K562 (cell line): Measurements from ENCODE around the gene GDF2. TPM values are rescaled to one million over a fixed set of nuclear protein-coding genes. Genes with fewer than 3 reads are reported as not detected.

Source experiments
- CBFB ChIP-seq: sonication (generic); formaldehyde crosslinking; IDR thresholded peaks from 2 replicates; pipeline ENCODE4 v1.4.0; 2020; ENCODE audit warnings: mild to moderate bottlenecking, missing genetic modification reagents
- ESRRB ChIP-seq: fragments of 250-450 bp; sonication (Bioruptor Pico); IDR thresholded peaks from 2 replicates; pipeline ENCODE4 v1.5.0; 2020; ENCODE audit warnings: mild to moderate bottlenecking, moderate library complexity, borderline replicate concordance
- MAFG ChIP-seq: fragments of 450-650 bp; conservative IDR thresholded peaks from 2 replicates; pipeline ENCODE4 v1.6.1; 2016; ENCODE audit warnings: missing genetic modification characterization, missing compliant biosample characterization
- MYC ChIP-seq, 2 experiments: fragments of 250-450 bp in 1 of 2; sonication (Bioruptor Pico) in 1 of 2; IDR thresholded peaks; 2 replicates each; pipeline versions ENCODE4 v1.5.1 to v1.6.1; 2012 to 2021; ENCODE audit warnings: low read depth in 2 of 2, borderline replicate concordance in 1 of 2, improper control_type of control experiment in 1 of 2, low read length in 1 of 2, mild to moderate bottlenecking in 1 of 2, moderate library complexity in 1 of 2
- NR1H2 ChIP-seq: sonication (generic); formaldehyde crosslinking; IDR thresholded peaks from 2 replicates; pipeline ENCODE4 v1.4.0; 2020; ENCODE audit warnings: mild to moderate bottlenecking, missing genetic modification reagents
- RNF2 ChIP-seq: sonication (generic); IDR thresholded peaks from 2 replicates; pipeline ENCODE4 v1.6.1; 2016
- SIN3A ChIP-seq, 2 experiments: fragments of 150-350 bp in 1 of 2; IDR thresholded peaks; 2 replicates each; pipeline ENCODE4 v1.6.1; 2011 to 2016; ENCODE audit warnings: borderline replicate concordance in 2 of 2, low read depth in 2 of 2, low read length in 2 of 2, mild to moderate bottlenecking in 2 of 2, moderate library complexity in 2 of 2; ENCODE audit not compliant: control insufficient read depth in 1 of 2
- SP2 ChIP-seq: IDR thresholded peaks from 2 replicates; pipeline ENCODE4 v1.6.1; 2011; ENCODE audit warnings: mild to moderate bottlenecking, low read depth, low read length, moderate library complexity; ENCODE audit not compliant: poor library complexity, severe bottlenecking; ENCODE audit errors: extremely low read depth
- TCF7L2 ChIP-seq: fragments of 150-350 bp; IDR thresholded peaks from 2 replicates; pipeline ENCODE4 v1.6.1; 2016; ENCODE audit warnings: low read depth, mild to moderate bottlenecking, low read length, moderate library complexity
- ZC3H4 ChIP-seq: sonication (generic); formaldehyde crosslinking; IDR thresholded peaks from 2 replicates; pipeline ENCODE4 v1.9.0; 2021; ENCODE audit warnings: missing genetic modification reagents, borderline replicate concordance
- ZKSCAN3 ChIP-seq: fragments of 250-450 bp; sonication (Bioruptor Pico); IDR thresholded peaks from 2 replicates; pipeline ENCODE4 v1.4.0; 2020
- ZNF239 ChIP-seq: fragments of 250-450 bp; sonication (Bioruptor Pico); IDR thresholded peaks from 2 replicates; pipeline ENCODE4 v1.4.0; 2020; ENCODE audit warnings: mild to moderate bottlenecking
- ZNF316 ChIP-seq: fragments of 450-650 bp; IDR thresholded peaks from 2 replicates; pipeline ENCODE4 v1.6.1; 2016
- polyA plus RNA-seq, 8 experiments: library from polyadenylated mRNA; depleted of rRNA in 4 of 8; stranded (reverse) in 5 of 8; unstranded in 3 of 8; fragments of >200 nt; fragmentation: Nextera tagmentation in 2 of 8; fragmentation: Illumina TruSeq in 1 of 8; extraction: Ambion mirVana in 2 of 8; extraction: Trizol in 1 of 8; gene quantifications; 2 replicates each; pipeline versions ENCODE4 v1.2.1 to v1.2.3, GENCODE V29; 2011 to 2014; ENCODE audit warnings: inconsistent platforms in 1 of 8, missing spikeins in 1 of 8
- total RNA-seq, 7 experiments: library from RNA; depleted of rRNA in 6 of 7; stranded (reverse); fragments of >200 nt in 6 of 7; fragmentation: Illumina TruSeq in 2 of 7; extraction: Trizol in 2 of 7; gene quantifications; 2 replicates each; pipeline versions ENCODE4 v1.2.1 to v1.2.3, GENCODE V29; 2011 to 2021; ENCODE audit warnings: low replicate concordance in 1 of 7
- TF ChIP-seq, protein P1 (sequence below): fragments of 450-650 bp; formaldehyde crosslinking; IDR thresholded peaks from 2 replicates; pipeline ENCODE4 v1.4.0; 2020; ENCODE audit warnings: mild to moderate bottlenecking, moderate library complexity
- TF ChIP-seq, protein P2 (sequence below): fragments of 450-650 bp; IDR thresholded peaks from 2 replicates; pipeline ENCODE4 v1.6.1; 2016; ENCODE audit warnings: mild to moderate bottlenecking, moderate library complexity

GDF2 gene
- total and polyA plus RNA-seq, 9 of the 15 experiments (the other 6 are each of a cell fraction or from before 2014, with no cell fraction given), result 0.08 to 0.58 (median 0.27) TPM; not detected in 2

DNA sequence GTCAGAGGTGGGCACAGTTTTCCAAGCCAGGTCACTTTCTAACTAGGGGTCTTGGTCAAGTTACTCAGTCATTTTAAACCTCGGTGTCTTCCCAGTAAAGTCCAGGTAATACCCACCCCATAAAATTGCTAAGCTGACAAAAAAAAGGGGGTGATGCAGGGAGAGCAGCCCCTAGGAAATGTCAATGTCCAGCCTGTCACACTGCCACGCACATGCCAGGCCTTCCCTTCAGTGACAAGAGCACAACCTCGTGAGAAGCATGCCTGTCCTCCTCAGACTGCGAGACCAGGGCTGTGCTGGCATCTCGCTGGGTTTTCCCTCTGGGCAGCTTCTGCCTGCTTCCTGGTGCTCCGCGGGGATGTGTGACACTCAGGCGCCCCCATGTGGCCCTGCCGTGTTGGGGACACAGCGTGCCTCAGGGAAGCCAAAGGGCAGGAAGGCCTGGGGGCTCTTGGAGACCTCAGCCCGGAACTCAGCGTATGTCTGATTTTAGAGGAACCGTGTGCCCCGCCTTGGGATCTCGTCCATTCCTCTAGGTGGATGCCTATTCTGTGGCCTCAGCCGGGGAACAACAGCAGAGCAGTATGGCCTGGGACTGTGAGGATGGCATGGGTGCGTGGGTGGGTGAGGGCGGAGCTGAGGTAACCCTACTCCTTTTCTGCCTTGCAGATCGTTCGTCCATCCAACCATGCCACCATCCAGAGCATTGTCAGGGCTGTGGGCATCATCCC is 10.2 kb upstream of the GDF2 start (continued):
- peak; percentile 94 for TF ChIP-seq ZNF316
- no peak for TF ChIP-seq ESRRB (CRISPR knock-in tag)
- TF ChIP-seq, protein P1, sequence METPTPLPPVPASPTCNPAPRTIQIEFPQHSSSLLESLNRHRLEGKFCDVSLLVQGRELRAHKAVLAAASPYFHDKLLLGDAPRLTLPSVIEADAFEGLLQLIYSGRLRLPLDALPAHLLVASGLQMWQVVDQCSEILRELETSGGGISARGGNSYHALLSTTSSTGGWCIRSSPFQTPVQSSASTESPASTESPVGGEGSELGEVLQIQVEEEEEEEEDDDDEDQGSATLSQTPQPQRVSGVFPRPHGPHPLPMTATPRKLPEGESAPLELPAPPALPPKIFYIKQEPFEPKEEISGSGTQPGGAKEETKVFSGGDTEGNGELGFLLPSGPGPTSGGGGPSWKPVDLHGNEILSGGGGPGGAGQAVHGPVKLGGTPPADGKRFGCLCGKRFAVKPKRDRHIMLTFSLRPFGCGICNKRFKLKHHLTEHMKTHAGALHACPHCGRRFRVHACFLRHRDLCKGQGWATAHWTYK (CRISPR knock-in tag), result 0 out of 2 replicates have a peak, but pooled peaks have one; percentile 55
- TF ChIP-seq RNF2, result no peak
- TF ChIP-seq ZC3H4 (CRISPR knock-in tag), result no peak
- TF ChIP-seq SP2, result no peak
- TF ChIP-seq, protein P2, sequence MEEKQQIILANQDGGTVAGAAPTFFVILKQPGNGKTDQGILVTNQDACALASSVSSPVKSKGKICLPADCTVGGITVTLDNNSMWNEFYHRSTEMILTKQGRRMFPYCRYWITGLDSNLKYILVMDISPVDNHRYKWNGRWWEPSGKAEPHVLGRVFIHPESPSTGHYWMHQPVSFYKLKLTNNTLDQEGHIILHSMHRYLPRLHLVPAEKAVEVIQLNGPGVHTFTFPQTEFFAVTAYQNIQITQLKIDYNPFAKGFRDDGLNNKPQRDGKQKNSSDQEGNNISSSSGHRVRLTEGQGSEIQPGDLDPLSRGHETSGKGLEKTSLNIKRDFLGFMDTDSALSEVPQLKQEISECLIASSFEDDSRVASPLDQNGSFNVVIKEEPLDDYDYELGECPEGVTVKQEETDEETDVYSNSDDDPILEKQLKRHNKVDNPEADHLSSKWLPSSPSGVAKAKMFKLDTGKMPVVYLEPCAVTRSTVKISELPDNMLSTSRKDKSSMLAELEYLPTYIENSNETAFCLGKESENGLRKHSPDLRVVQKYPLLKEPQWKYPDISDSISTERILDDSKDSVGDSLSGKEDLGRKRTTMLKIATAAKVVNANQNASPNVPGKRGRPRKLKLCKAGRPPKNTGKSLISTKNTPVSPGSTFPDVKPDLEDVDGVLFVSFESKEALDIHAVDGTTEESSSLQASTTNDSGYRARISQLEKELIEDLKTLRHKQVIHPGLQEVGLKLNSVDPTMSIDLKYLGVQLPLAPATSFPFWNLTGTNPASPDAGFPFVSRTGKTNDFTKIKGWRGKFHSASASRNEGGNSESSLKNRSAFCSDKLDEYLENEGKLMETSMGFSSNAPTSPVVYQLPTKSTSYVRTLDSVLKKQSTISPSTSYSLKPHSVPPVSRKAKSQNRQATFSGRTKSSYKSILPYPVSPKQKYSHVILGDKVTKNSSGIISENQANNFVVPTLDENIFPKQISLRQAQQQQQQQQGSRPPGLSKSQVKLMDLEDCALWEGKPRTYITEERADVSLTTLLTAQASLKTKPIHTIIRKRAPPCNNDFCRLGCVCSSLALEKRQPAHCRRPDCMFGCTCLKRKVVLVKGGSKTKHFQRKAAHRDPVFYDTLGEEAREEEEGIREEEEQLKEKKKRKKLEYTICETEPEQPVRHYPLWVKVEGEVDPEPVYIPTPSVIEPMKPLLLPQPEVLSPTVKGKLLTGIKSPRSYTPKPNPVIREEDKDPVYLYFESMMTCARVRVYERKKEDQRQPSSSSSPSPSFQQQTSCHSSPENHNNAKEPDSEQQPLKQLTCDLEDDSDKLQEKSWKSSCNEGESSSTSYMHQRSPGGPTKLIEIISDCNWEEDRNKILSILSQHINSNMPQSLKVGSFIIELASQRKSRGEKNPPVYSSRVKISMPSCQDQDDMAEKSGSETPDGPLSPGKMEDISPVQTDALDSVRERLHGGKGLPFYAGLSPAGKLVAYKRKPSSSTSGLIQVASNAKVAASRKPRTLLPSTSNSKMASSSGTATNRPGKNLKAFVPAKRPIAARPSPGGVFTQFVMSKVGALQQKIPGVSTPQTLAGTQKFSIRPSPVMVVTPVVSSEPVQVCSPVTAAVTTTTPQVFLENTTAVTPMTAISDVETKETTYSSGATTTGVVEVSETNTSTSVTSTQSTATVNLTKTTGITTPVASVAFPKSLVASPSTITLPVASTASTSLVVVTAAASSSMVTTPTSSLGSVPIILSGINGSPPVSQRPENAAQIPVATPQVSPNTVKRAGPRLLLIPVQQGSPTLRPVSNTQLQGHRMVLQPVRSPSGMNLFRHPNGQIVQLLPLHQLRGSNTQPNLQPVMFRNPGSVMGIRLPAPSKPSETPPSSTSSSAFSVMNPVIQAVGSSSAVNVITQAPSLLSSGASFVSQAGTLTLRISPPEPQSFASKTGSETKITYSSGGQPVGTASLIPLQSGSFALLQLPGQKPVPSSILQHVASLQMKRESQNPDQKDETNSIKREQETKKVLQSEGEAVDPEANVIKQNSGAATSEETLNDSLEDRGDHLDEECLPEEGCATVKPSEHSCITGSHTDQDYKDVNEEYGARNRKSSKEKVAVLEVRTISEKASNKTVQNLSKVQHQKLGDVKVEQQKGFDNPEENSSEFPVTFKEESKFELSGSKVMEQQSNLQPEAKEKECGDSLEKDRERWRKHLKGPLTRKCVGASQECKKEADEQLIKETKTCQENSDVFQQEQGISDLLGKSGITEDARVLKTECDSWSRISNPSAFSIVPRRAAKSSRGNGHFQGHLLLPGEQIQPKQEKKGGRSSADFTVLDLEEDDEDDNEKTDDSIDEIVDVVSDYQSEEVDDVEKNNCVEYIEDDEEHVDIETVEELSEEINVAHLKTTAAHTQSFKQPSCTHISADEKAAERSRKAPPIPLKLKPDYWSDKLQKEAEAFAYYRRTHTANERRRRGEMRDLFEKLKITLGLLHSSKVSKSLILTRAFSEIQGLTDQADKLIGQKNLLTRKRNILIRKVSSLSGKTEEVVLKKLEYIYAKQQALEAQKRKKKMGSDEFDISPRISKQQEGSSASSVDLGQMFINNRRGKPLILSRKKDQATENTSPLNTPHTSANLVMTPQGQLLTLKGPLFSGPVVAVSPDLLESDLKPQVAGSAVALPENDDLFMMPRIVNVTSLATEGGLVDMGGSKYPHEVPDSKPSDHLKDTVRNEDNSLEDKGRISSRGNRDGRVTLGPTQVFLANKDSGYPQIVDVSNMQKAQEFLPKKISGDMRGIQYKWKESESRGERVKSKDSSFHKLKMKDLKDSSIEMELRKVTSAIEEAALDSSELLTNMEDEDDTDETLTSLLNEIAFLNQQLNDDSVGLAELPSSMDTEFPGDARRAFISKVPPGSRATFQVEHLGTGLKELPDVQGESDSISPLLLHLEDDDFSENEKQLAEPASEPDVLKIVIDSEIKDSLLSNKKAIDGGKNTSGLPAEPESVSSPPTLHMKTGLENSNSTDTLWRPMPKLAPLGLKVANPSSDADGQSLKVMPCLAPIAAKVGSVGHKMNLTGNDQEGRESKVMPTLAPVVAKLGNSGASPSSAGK, result peak; percentile 11; the same call in 1 of the 2 replicates
- no peak for TF ChIP-seq TCF7L2
- TF ChIP-seq MYC (IDR thresholded peaks at IDR 0.05; ENCODE audit: low read depth, low read length), result peak; percentile 57; the same call in 1 of the 2 replicates
- no peak for TF ChIP-seq MYC (CRISPR knock-in tag; IDR thresholded peaks at IDR 0.05; ENCODE audit: borderline replicate concordance, low read depth)
- no peak for TF ChIP-seq ZKSCAN3 (CRISPR knock-in tag)
- no peak for TF ChIP-seq SIN3A (IDR thresholded peaks at IDR 0.05; ENCODE audit: borderline replicate concordance in 2 of 2, control insufficient read depth in 1 of 2, low read depth in 2 of 2, low read length in 2 of 2)
- TF ChIP-seq CBFB (CRISPR knock-in tag), result no peak
- TF ChIP-seq MAFG (tag), result peak; percentile 82
- no peak for TF ChIP-seq NR1H2
- no peak for TF ChIP-seq ZNF239
